ENCODE measurements around the gene HSP90AB1.

The HSP90AB1 gene

GRCh38 chr6:44235891-44236516 lies 10.9 kb upstream of the HSP90AB1 start:
- DNase-seq: no peak

DNA sequence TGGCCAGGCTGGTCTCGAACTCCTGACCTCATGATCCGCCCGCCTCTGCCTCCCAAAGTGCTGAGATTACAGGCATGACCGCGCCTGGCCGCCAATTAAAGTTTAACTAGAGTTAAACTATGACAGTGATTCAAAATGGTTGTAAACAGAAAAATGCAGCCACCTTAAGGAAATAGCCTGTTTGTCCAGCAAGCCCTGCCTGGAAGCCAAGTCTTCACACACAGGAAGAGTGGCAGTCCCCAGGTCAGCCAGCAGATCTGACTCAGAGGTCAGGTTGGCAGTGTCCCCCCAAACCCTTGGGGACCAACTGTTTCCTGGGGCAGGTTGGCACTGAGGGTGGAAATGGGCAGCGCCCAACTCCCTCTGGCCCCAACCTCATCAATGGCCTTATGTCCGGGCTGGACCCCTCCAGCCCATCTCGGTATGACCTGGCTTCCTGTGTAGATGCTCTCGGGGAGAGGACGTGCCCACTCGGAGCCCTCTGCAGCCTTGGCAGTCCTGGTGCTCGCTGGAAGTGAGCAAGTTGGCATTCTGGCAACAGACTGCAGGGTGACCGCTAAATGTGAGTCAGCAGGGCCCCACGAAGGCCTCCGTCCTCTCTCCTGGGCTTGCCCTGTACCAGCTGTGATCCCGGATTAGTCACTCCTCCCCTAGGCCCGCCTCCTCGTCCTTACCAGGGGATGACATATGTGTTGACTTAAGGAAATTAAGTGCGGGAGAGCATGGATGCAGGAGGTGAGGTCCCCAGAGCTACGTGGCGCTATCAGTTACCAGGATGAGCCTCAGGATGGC lies 9.7 kb upstream of the HSP90AB1 start:
- peak; percentile 64 for DNase-seq

- DNase-seq: no peak
These were observed 9.0 kb upstream of the HSP90AB1 start for GRCh38 chr6:44237813-44238433.

DNA sequence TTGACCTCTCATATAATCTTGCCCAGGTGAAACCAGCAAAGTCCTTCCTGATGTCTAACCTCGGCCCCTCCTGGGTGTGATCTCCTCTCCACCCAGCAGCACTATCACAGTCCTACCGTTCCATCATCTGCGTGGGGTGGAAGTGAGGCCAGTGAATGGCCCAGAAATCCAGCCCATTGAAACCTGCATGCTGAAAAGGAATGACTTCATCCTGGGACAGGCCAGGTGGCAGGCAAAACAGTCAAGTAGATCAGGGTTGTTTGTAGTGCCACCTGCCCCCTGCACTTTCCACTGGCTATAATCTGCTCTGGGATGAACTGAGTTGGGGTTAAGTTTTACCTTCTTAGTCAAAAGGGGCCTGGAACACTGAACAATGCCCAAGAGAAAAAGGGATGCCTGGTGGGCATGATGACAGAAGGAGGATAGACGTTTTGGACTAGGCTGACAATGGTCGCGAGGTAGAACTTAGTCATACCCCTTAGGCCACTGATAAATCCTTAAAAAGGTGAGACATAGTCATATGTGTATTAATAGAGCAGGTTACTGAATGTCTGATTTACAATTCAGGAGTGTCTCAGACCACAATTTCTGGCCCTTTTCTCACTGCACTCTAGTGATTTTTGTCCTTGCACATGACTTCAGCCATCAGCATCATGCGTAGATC lies 8.1 kb upstream of the HSP90AB1 start:
- DNase-seq: no peak

DNA sequence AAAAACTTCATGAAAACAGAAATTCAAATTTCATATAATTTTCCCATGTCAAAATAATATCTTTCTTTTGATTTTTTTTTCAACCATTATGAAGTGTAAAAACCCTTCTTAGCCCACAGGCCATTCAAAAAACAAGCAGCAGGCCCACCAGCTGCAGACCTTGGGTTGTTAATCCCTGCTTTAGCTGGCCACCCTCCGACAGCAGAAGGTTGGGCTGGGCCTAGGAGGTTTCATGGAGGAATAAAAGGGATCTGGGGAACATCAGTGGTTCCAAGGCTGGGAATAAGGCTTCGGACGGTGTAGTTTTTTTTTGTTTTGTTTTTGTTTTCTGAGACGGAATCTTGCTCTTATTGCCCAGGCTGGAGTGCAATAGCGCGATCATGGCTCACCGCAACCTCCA lies 3.6 kb upstream of the HSP90AB1 start:
- DNase-seq: no peak

GRCh38 chr6:44245391-44245911 lies 1.4 kb upstream of the HSP90AB1 start:
- no peak for DNase-seq

DNA sequence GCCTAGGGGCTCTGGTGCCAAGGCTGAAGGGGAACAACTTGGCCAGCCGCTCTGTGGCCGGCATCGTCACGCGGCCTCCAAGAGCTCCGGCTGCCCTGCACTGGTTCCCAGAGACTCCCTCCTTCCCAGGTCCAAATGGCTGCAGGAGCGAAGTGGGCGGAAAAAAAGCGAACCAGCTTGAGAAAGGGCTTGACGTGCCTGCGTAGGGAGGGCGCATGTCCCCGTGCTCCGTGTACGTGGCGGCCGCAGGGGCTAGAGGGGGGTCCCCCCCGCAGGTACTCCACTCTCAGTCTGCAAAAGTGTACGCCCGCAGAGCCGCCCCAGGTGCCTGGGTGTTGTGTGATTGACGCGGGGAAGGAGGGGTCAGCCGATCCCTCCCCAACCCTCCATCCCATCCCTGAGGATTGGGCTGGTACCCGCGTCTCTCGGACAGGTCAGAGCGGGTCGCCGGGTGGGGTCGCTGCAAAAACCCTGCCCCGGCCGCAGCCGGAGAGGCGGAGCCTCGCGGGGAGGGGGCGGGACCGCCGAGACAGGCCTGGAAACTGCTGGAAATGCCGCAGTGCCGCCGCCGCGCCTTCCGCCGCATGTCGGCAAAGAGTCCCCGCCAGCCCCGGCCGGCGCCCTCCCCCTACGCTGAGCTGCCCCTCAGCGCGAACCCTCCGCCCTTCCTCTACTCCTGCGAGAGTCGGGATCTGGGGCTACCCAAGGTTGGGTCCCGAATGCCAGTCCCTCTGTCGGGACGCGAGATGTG lies 814 bp upstream of the HSP90AB1 start:
- no peak for DNase-seq

DNA sequence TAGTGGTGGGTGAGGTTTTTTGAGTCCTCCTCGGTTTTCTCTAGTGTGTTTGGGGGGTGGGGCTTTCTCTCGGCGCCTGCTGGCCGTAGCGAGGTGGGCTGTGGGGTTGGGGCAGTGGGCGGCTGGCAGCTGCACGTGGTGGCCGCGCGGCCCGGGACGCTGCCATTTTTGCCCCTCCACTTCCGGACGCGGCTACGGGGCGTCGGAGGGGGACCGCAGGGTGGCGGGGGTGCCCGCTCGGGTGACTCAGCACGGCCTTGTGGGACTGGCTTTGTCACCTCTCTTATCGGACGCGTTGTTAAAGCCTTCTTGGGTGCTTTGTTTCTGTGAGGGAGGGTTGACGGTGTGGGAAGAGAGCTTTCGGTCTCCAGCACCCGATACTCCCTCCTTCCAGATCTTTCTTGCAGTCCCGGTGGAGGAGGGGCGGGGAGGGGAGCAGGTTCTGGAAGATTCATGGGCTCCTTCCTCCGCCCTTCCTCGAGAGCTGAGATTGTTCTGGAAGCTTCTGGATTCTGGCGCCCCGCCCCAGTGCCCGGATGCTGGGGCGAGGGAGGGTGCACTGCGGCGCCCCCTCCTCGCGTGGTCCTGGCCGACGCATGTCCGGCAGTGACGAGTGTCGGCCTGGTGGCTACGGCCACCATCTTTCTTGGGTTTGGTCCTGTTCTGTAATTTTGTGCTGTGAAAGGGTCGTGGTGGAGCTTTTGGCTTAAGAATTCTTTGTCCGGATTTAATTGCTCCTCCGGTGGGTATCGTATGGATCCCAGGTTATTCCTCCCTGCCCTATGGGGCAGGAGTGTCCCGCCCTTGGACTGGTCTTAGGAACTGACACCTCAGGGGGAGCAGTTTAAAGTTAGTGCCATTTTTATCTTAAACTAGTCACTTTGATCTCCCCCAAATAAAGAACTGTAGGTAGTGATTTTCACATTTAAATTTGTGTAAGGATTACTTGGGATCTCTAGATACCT lies 719 bp downstream of the HSP90AB1 start:
- DNase-seq: no peak

DNA sequence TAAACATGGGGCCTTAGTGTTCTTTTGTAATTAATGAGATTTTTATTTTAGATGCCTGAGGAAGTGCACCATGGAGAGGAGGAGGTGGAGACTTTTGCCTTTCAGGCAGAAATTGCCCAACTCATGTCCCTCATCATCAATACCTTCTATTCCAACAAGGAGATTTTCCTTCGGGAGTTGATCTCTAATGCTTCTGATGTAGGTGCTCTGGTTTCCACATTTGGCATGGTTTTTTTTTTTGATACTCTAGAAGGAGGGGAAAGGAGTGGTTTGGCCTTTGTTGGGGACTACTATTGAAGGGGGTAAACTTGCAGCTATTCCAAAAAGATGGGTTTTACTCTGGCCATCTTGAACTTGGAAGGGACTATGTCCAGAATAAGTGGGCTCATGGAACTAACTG lies 1.7 kb downstream of the HSP90AB1 start:
- no peak for DNase-seq

- DNase-seq: no peak
These were observed 2.3 kb downstream of the HSP90AB1 start for GRCh38 chr6:44249082-44249748.

DNA sequence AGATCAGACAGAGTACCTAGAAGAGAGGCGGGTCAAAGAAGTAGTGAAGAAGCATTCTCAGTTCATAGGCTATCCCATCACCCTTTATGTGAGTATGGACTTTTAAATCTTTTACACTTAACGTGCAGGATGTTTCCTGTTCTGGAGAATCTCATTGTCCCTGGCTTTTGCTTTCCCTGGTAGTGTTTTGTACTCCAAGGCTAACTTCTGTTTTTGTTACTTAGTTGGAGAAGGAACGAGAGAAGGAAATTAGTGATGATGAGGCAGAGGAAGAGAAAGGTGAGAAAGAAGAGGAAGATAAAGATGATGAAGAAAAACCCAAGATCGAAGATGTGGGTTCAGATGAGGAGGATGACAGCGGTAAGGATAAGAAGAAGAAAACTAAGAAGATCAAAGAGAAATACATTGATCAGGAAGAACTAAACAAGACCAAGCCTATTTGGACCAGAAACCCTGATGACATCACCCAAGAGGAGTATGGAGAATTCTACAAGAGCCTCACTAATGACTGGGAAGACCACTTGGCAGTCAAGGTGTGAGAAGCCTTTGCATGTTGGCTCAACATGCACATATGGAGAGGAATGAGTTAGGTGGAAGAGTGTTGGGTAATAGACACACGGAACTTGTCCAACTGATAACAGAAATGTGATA lies 3.3 kb downstream of the HSP90AB1 start:
- DNase-seq: no peak

- no peak for DNase-seq
These were observed 3.8 kb downstream of the HSP90AB1 start for GRCh38 chr6:44250718-44251123.

DNA sequence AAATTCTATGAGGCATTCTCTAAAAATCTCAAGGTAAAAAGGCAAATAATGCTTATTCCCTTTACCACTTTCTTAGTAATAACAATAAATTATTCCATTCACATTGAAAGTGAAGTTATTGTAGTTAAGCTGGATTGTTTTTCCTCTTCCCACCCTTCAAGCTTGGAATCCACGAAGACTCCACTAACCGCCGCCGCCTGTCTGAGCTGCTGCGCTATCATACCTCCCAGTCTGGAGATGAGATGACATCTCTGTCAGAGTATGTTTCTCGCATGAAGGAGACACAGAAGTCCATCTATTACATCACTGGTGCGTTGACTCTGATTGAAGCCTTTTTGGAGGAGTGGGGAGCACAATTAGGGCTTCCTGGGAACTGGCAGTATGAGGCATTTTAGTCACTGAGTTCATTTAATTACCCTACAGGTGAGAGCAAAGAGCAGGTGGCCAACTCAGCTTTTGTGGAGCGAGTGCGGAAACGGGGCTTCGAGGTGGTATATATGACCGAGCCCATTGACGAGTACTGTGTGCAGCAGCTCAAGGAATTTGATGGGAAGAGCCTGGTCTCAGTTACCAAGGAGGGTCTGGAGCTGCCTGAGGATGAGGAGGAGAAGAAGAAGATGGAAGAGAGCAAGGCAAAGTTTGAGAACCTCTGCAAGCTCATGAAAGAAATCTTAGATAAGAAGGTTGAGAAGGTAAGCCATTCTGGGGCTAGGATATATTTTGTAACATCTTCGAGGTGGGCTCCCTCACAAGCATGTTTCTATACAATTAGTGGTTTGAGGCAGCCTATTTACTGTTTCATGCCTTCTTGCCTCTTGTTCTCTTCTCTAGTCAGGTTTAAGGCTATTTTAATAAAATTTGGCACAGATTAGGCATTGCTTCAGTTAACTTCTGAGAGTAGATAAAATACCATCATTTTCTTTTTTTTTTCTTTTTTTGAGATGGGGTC lies 4.9 kb downstream of the HSP90AB1 start:
- DNase-seq: no peak

- DNase-seq: no peak
These were observed 6.6 kb downstream of the HSP90AB1 start for GRCh38 chr6:44253307-44254101.

GRCh38 chr6:44254191-44255104 lies 7.5 kb downstream of the HSP90AB1 start:
- DNase-seq: no peak

GRCh38 chr6:44255105-44255808 lies 8.4 kb downstream of the HSP90AB1 start:
- no peak for DNase-seq

All from SIG-M5 (cell line).